Measurements from ENCODE around the gene PLEKHG2. TPM values are rescaled to one million over a fixed set of nuclear protein-coding genes. Genes with fewer than 3 reads are reported as not detected.

The PLEKHG2 gene
- polyA plus RNA-seq, 4 donors: 1.9 to 13.2 (median 6.3) TPM

DNA sequence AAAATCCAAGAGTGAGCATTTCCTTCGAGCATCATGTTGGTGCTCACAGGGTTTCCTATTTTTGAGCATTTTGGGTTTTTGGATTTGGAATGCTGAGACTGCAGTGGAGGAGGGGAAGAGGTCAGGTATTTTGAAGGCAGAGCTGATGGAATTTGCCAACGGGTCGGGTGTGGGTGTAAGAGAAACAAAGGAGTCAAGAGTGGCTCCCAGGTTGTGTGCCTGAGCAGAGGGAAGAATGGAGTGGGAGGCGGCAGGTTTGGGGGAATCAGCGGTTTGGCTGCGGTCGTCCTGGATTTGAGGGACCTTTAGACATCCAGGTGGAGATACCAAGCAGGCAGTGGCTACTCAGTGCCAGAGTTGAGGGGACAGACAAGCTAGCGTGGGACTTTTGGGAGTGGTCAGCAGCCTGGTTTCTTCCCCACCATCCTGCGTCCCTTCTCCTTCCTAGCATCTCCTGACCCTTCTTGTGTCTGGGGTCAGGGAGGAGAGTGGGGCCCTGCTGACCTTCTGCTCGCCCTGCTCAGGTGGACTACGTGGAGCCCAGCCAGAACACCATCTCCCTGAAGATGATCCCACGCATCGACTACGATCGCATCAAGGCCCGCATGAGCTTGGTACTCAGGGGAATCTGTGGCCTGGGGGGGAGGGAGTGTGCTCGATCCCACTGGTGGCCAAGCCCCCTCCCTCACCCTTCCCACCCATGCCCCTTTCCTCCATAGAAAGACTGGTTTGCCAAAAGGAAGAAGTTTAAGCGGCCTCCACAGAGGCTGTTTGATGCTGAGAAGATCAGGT is 53.7 kb downstream of the PLEKHG2 start:
- 95 to 98% (median 96%) methylated on average over 15 to 18 of the region's 18 CpGs for WGBS, 3 donors
- FAIRE-seq: no peak
- Histone ChIP-seq H3K27me3 (ENCODE audit: control insufficient read depth in 3 of 3, insufficient read depth in 3 of 3, low read length in 3 of 3) (no peaks in the 10 kb centered on the region), H3K4me3 (ENCODE audit: low read depth in 1 of 3, low read length in 3 of 3) (no peak overlapping the region), H3K36me3 (ENCODE audit: control insufficient read depth in 3 of 3, insufficient read depth in 2 of 3, low read depth in 1 of 3, low read length in 3 of 3) (peaks cover 25 to 77% (median 43%) of the 10 kb centered on the region in 3 donors), H3K27ac (ENCODE audit: low read depth in 1 of 3, low read length in 2 of 3) (no peak overlapping the region), H3K4me1 (ENCODE audit: control insufficient read depth in 3 of 3, insufficient read depth in 2 of 3, low read depth in 1 of 3, low read length in 2 of 3) (no peaks in the 10 kb centered on the region), H3K9me3 (ENCODE audit: control insufficient read depth in 2 of 2, insufficient read depth in 1 of 2, low read depth in 1 of 2, low read length in 1 of 2) (no peaks in the 10 kb centered on the region)
- DNase-seq: no peak

GRCh38 chr19:39467941-39468340 is 55.5 kb downstream of the PLEKHG2 start:
- DNase-seq (no peak), FAIRE-seq (no peak)
- no peak overlapping the region for H3K4me3 ChIP-seq (ENCODE audit: low read depth in 1 of 3, low read length in 3 of 3)
- no peaks in the 10 kb centered on the region for H3K4me1 ChIP-seq (ENCODE audit: control insufficient read depth in 3 of 3, insufficient read depth in 2 of 3, low read depth in 1 of 3, low read length in 2 of 3)
- H3K36me3 ChIP-seq (ENCODE audit: control insufficient read depth in 3 of 3, insufficient read depth in 2 of 3, low read depth in 1 of 3, low read length in 3 of 3): peaks cover 33 to 88% (median 58%) of the 10 kb centered on the region in 3 donors
- WGBS, 3 donors: 94 to 96% (median 95%) methylated on average over 7 of the region's 7 CpGs
- H3K9me3 ChIP-seq (ENCODE audit: control insufficient read depth in 2 of 2, insufficient read depth in 1 of 2, low read depth in 1 of 2, low read length in 1 of 2): no peaks in the 10 kb centered on the region
- H3K27me3 ChIP-seq (ENCODE audit: control insufficient read depth in 3 of 3, insufficient read depth in 3 of 3, low read length in 3 of 3): no peaks in the 10 kb centered on the region
- H3K27ac ChIP-seq (ENCODE audit: low read depth in 1 of 3, low read length in 2 of 3): no peak overlapping the region

DNA sequence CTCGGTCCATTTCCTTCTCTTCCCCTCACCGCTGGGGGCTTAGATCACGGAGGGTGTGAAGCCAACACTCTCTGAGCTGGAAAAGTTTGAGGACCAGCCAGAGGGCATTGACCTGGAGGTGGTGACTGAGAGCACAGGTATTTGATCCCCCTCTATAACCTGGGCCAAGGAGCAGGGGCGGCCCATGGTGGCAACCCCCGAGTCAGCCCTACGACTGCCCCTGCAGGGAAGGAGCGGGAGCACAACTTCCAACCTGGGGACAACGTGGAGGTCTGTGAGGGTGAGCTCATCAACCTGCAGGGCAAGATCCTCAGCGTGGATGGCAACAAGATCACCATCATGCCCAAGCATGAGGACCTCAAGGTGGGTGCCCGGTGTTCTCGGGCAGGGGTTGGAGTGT is 56.6 kb downstream of the PLEKHG2 start:
- H3K36me3 ChIP-seq (ENCODE audit: control insufficient read depth in 3 of 3, insufficient read depth in 2 of 3, low read depth in 1 of 3, low read length in 3 of 3): peaks cover 37 to 97% (median 65%) of the 10 kb centered on the region in 3 donors
- no peaks in the 10 kb centered on the region for H3K9me3 ChIP-seq (ENCODE audit: control insufficient read depth in 2 of 2, insufficient read depth in 1 of 2, low read depth in 1 of 2, low read length in 1 of 2)
- DNase-seq: no peak
- no peak for FAIRE-seq
- no peaks in the 10 kb centered on the region for H3K27me3 ChIP-seq (ENCODE audit: control insufficient read depth in 3 of 3, insufficient read depth in 3 of 3, low read length in 3 of 3)
- no peak overlapping the region for H3K27ac ChIP-seq (ENCODE audit: low read depth in 1 of 3, low read length in 2 of 3)
- 93 to 94% (median 94%) methylated on average over 10 to 11 of the region's 11 CpGs for WGBS, 3 donors
- no peak overlapping the region for H3K4me3 ChIP-seq (ENCODE audit: low read depth in 1 of 3, low read length in 3 of 3)
- H3K4me1 ChIP-seq (ENCODE audit: control insufficient read depth in 3 of 3, insufficient read depth in 2 of 3, low read depth in 1 of 3, low read length in 2 of 3): no peaks in the 10 kb centered on the region

GRCh38 chr19:39469567-39469966 is 57.1 kb downstream of the PLEKHG2 start:
- Histone ChIP-seq H3K4me3 (ENCODE audit: low read depth in 1 of 3, low read length in 3 of 3) (no peak overlapping the region), H3K36me3 (ENCODE audit: control insufficient read depth in 3 of 3, insufficient read depth in 2 of 3, low read depth in 1 of 3, low read length in 3 of 3) (peaks cover 34 to 97% (median 65%) of the 10 kb centered on the region in 3 donors), H3K9me3 (ENCODE audit: control insufficient read depth in 2 of 2, insufficient read depth in 1 of 2, low read depth in 1 of 2, low read length in 1 of 2) (no peaks in the 10 kb centered on the region), H3K27ac (ENCODE audit: low read depth in 1 of 3, low read length in 2 of 3) (no peak overlapping the region), H3K4me1 (ENCODE audit: control insufficient read depth in 3 of 3, insufficient read depth in 2 of 3, low read depth in 1 of 3, low read length in 2 of 3) (no peaks in the 10 kb centered on the region), H3K27me3 (ENCODE audit: control insufficient read depth in 3 of 3, insufficient read depth in 3 of 3, low read length in 3 of 3) (no peaks in the 10 kb centered on the region)
- 84 to 86% (median 86%) methylated on average over 6 of the region's 6 CpGs for WGBS, 3 donors
- DNase-seq: no peak
- FAIRE-seq: no peak

GRCh38 chr19:39470724-39471339 is 58.4 kb downstream of the PLEKHG2 start:
- WGBS, 3 donors: 84 to 87% (median 86%) methylated on average over 7 of the region's 7 CpGs
- FAIRE-seq: no peak

DNA sequence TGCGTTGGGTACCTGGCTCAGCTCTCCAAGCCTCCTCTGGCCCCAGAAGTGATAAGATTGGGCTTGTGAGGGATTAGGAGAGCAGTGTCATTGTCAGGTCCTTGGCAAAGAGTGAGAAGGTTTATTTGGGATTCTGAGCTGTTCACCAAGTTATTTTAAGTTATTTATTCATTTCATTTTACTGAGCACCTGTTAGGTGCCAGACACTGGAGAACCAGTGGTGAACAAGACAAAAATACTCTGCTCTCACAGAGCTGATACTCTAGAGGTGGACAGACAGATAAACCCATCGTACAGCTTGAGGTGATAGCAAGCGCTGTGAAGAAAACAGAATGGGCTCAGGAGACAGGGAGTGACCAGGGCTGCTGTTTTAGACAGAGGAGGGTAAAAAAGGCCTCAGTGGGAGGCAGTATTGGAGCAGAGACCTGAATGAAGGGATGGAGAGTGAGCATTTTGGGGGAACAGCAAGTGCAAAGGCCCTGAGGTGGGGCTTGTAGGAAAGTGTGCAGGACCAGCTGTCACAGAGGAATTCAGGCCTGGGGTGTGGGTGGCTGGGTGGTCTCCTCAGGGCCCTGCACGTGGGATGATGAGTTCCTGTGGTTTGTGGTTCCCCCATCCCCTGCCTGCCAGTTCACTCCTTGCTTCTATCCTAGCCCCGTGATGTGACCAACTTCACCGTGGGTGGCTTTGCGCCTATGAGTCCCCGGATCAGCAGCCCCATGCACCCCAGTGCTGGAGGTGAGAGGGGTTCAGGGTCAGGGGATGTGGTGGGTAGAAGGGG is 59.5 kb downstream of the PLEKHG2 start:
- no peak for FAIRE-seq

More at GRCh38 chr19:39470724-39471339, 58.4 kb downstream of the PLEKHG2 start:
- Histone ChIP-seq H3K4me3 (ENCODE audit: low read depth in 1 of 3, low read length in 3 of 3) (no peak overlapping the region), H3K36me3 (ENCODE audit: control insufficient read depth in 3 of 3, insufficient read depth in 2 of 3, low read depth in 1 of 3, low read length in 3 of 3) (peaks cover 30 to 98% (median 63%) of the 10 kb centered on the region in 3 donors), H3K4me1 (ENCODE audit: control insufficient read depth in 3 of 3, insufficient read depth in 2 of 3, low read depth in 1 of 3, low read length in 2 of 3) (no peaks in the 10 kb centered on the region), H3K27me3 (ENCODE audit: control insufficient read depth in 3 of 3, insufficient read depth in 3 of 3, low read length in 3 of 3) (no peaks in the 10 kb centered on the region), H3K9me3 (ENCODE audit: control insufficient read depth in 2 of 2, insufficient read depth in 1 of 2, low read depth in 1 of 2, low read length in 1 of 2) (no peaks in the 10 kb centered on the region), H3K27ac (ENCODE audit: low read depth in 1 of 3, low read length in 2 of 3) (no peak overlapping the region)
- no peak for DNase-seq

GRCh38 chr19:39472746-39473442 is 60.4 kb downstream of the PLEKHG2 start:
- peaks cover 25 to 86% (median 48%) of the 10 kb centered on the region in 3 donors for H3K36me3 ChIP-seq (ENCODE audit: control insufficient read depth in 3 of 3, insufficient read depth in 2 of 3, low read depth in 1 of 3, low read length in 3 of 3)
- 91% methylated on average over 31 to 32 of the region's 32 CpGs for WGBS, 3 donors
- FAIRE-seq: no peak

More for the DNA sequence above, 59.5 kb downstream of the PLEKHG2 start:
- no peak overlapping the region for H3K4me3 ChIP-seq (ENCODE audit: low read depth in 1 of 3, low read length in 3 of 3)
- 72 to 86% (median 80%) methylated on average over 8 of the region's 8 CpGs for WGBS, 3 donors
- no peak for DNase-seq
- no peak overlapping the region for H3K27ac ChIP-seq (ENCODE audit: low read depth in 1 of 3, low read length in 2 of 3)
- peaks cover 28 to 95% (median 55%) of the 10 kb centered on the region in 3 donors for H3K36me3 ChIP-seq (ENCODE audit: control insufficient read depth in 3 of 3, insufficient read depth in 2 of 3, low read depth in 1 of 3, low read length in 3 of 3)
- H3K9me3 ChIP-seq (ENCODE audit: control insufficient read depth in 2 of 2, insufficient read depth in 1 of 2, low read depth in 1 of 2, low read length in 1 of 2): no peaks in the 10 kb centered on the region
- H3K27me3 ChIP-seq (ENCODE audit: control insufficient read depth in 3 of 3, insufficient read depth in 3 of 3, low read length in 3 of 3): no peaks in the 10 kb centered on the region
- H3K4me1 ChIP-seq (ENCODE audit: control insufficient read depth in 3 of 3, insufficient read depth in 2 of 3, low read depth in 1 of 3, low read length in 2 of 3): no peaks in the 10 kb centered on the region

More at GRCh38 chr19:39472746-39473442, 60.4 kb downstream of the PLEKHG2 start:
- DNase-seq: no peak
- Histone ChIP-seq H3K4me1 (ENCODE audit: control insufficient read depth in 3 of 3, insufficient read depth in 2 of 3, low read depth in 1 of 3, low read length in 2 of 3) (no peaks in the 10 kb centered on the region), H3K4me3 (ENCODE audit: low read depth in 1 of 3, low read length in 3 of 3) (no peak overlapping the region), H3K27me3 (ENCODE audit: control insufficient read depth in 3 of 3, insufficient read depth in 3 of 3, low read length in 3 of 3) (no peaks in the 10 kb centered on the region), H3K9me3 (ENCODE audit: control insufficient read depth in 2 of 2, insufficient read depth in 1 of 2, low read depth in 1 of 2, low read length in 1 of 2) (no peaks in the 10 kb centered on the region), H3K27ac (ENCODE audit: low read depth in 1 of 3, low read length in 2 of 3) (no peak overlapping the region)
